HepG2 (cell line): Measurements from ENCODE around the gene TRAK1. TPM values are rescaled to one million over a fixed set of nuclear protein-coding genes. Genes with fewer than 3 reads are reported as not detected.

Experiments used
- ADNP ChIP-seq: sonication (generic); formaldehyde crosslinking; IDR thresholded peaks from 2 replicates; pipeline ENCODE4 v1.4.0; 2020; ENCODE audit warnings: missing genetic modification reagents
- FOXA3 ChIP-seq: IDR thresholded peaks from 2 replicates; pipeline ENCODE4 v1.6.1; 2016; ENCODE audit warnings: missing genetic modification reagents, missing compliant biosample characterization
- GATAD2A ChIP-seq: IDR thresholded peaks from 2 replicates; pipeline ENCODE4 v1.6.1; 2016
- HDAC6 ChIP-seq: fragments of 200-600 bp; sonication (generic); IDR thresholded peaks from 2 replicates; pipeline ENCODE4 v1.7.0; 2017; ENCODE audit warnings: mild to moderate bottlenecking, antibody characterized with exemption, low read length, low read depth
- MAF1 ChIP-seq: sonication (generic); formaldehyde crosslinking; IDR thresholded peaks from 2 replicates; pipeline ENCODE4 v1.5.0; 2020; ENCODE audit warnings: missing genetic modification reagents, borderline replicate concordance
- MBD4 ChIP-seq: IDR thresholded peaks from 2 replicates; pipeline ENCODE4 v1.6.1; 2012; ENCODE audit warnings: low read length, inconsistent platforms, borderline replicate concordance
- NBN ChIP-seq: fragments of 450-650 bp; conservative IDR thresholded peaks from 2 replicates; pipeline ENCODE4 v1.6.1; 2017
- NFYC ChIP-seq: IDR thresholded peaks from 2 replicates; pipeline ENCODE4 v1.6.1; 2016; ENCODE audit warnings: missing genetic modification reagents, missing compliant biosample characterization
- POLR2AphosphoS5 ChIP-seq: IDR thresholded peaks from 2 replicates; pipeline ENCODE4 v1.6.1; 2012; ENCODE audit warnings: low read depth, low read length
- RCOR2 ChIP-seq: IDR thresholded peaks from 2 replicates; pipeline ENCODE4 v1.6.1; 2016; ENCODE audit warnings: missing biosample characterization, missing genetic modification reagents
- SMYD3 ChIP-seq: sonication (generic); formaldehyde crosslinking; IDR thresholded peaks from 2 replicates; pipeline ENCODE4 v1.8.1; 2023; ENCODE audit warnings: mild to moderate bottlenecking, missing genetic modification reagents
- U2AF2 ChIP-seq: fragments of 200-400 bp; formaldehyde crosslinking; IDR thresholded peaks from 2 replicates; pipeline ENCODE4 v1.6.1; 2017; ENCODE audit warnings: low read depth, mild to moderate bottlenecking, low read length
- ZNF34 ChIP-seq: sonication (generic); formaldehyde crosslinking; IDR thresholded peaks from 2 replicates; pipeline ENCODE4 v1.4.0; 2020; ENCODE audit warnings: mild to moderate bottlenecking, missing genetic modification reagents, borderline replicate concordance
- ZNF354B ChIP-seq: sonication (generic); formaldehyde crosslinking; IDR thresholded peaks from 2 replicates; pipeline ENCODE4 v1.8.0; 2022; ENCODE audit warnings: mild to moderate bottlenecking, missing genetic modification reagents
- ZNF546 ChIP-seq: sonication (generic); formaldehyde crosslinking; conservative IDR thresholded peaks from 2 replicates; pipeline ENCODE4 v1.8.1; 2023; ENCODE audit warnings: mild to moderate bottlenecking, missing genetic modification reagents
- ZNF570 ChIP-seq: sonication (generic); formaldehyde crosslinking; IDR thresholded peaks from 2 replicates; pipeline ENCODE4 v1.4.0; 2020; ENCODE audit warnings: mild to moderate bottlenecking, missing genetic modification reagents, borderline replicate concordance
- ZNF768 ChIP-seq: sonication (generic); formaldehyde crosslinking; IDR thresholded peaks from 2 replicates; pipeline ENCODE4 v1.4.0; 2020; ENCODE audit warnings: missing genetic modification reagents
- ZNF773 ChIP-seq: sonication (generic); formaldehyde crosslinking; IDR thresholded peaks from 2 replicates; pipeline ENCODE4 v1.4.0; 2020; ENCODE audit warnings: missing genetic modification reagents, borderline replicate concordance
- polyA plus RNA-seq, 8 experiments: library from polyadenylated mRNA; depleted of rRNA in 3 of 8; stranded (reverse) in 7 of 8; unstranded in 1 of 8; fragments of >200 nt; fragmentation: Illumina TruSeq in 4 of 8; extraction: Trizol in 4 of 8; gene quantifications; 2 replicates each; pipeline versions ENCODE4 v1.2.1 to v1.2.3, GENCODE V29; 2011 to 2016; ENCODE audit warnings: low read depth in 4 of 8, missing spikeins in 1 of 8, mixed read lengths in 1 of 8; ENCODE audit not compliant: insufficient read depth in 1 of 8
- total RNA-seq, 5 experiments: library from RNA; depleted of rRNA; stranded (reverse); fragments of >200 nt; fragmentation: Illumina TruSeq; extraction: Trizol; gene quantifications; 2 replicates each; pipeline ENCODE4 v1.2.3, GENCODE V29; 2016; ENCODE audit warnings: low read depth in 1 of 5
- TF ChIP-seq, protein P1 (sequence below): IDR thresholded peaks from 2 replicates; pipeline ENCODE4 v1.4.0; 2020; ENCODE audit warnings: mild to moderate bottlenecking, missing genetic modification reagents
- TF ChIP-seq, protein P2 (sequence below): sonication (generic); formaldehyde crosslinking; IDR thresholded peaks from 2 replicates; pipeline ENCODE4 v1.4.0; 2020; ENCODE audit warnings: mild to moderate bottlenecking, missing genetic modification reagents
- TF ChIP-seq, protein P3 (sequence below): sonication (generic); formaldehyde crosslinking; IDR thresholded peaks from 2 replicates; pipeline ENCODE4 v1.4.0; 2020; ENCODE audit warnings: missing genetic modification reagents, borderline replicate concordance

TRAK1 gene
- total and polyA plus RNA-seq, 2 of the 13 experiments (the other 11 are each of a cell fraction or from before 2014, with no cell fraction given), result 20.5 to 46.6 TPM

DNA sequence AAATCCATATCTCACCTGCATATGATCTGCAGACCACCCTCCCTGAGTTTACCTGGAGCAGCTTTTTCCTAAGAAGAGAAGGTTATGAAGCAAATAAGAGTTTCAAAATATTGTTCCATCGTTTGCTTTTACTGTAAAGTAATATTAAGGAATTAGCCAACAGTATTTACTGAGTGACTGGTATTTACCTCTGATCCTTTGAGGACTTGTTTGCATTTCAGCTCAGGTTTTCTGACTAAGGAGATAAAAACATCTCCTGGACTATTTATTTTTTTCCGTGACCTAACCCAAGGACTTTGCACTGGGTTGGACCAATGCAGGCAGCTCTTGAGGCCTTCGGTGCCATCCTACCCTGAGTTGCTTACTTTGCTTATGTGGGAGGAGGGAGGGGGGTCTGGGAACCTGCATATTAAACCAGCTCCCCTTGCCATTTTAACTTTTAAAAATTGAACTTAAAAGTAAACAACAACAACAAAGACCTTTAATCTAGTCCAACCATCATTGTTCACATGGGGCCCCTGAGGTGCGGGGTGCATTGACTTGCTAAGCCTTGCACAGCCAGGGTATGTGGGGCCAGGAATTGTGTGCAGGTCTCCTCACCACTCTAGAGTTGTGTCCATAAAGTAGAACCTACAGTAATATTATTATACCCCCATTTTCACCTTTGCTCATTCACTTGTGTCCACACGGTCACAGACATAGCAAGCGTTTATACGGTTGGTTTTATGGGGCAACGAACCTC, 39.3 kb downstream of the TRAK1 start (continued):
- TF ChIP-seq MBD4 (peak; percentile 97), MAF1 (no peak), GATAD2A (peak; percentile 98), SMYD3 (CRISPR knock-in tag) (0 out of 2 replicates have a peak, but pooled peaks have one; percentile 13), ZNF34 (CRISPR knock-in tag) (no peak), ZNF768 (CRISPR knock-in tag) (no peak), ZNF570 (CRISPR knock-in tag) (peak; percentile 66; the same call in 1 of the 2 replicates), POLR2AphosphoS5 (no peak), ZNF546 (CRISPR knock-in tag) (no peak), ADNP (no peak), RCOR2 (CRISPR knock-in tag) (peak; percentile 59; the same call in 1 of the 2 replicates), U2AF2 (no peak), ZNF773 (CRISPR knock-in tag) (no peak), FOXA3 (CRISPR knock-in tag) (peak; percentile 99), NFYC (CRISPR knock-in tag) (0 out of 2 replicates have a peak, but pooled peaks have one; percentile 20), ZNF354B (CRISPR knock-in tag) (no peak), NBN (no peak), HDAC6 (no peak)
- TF ChIP-seq, protein P1, sequence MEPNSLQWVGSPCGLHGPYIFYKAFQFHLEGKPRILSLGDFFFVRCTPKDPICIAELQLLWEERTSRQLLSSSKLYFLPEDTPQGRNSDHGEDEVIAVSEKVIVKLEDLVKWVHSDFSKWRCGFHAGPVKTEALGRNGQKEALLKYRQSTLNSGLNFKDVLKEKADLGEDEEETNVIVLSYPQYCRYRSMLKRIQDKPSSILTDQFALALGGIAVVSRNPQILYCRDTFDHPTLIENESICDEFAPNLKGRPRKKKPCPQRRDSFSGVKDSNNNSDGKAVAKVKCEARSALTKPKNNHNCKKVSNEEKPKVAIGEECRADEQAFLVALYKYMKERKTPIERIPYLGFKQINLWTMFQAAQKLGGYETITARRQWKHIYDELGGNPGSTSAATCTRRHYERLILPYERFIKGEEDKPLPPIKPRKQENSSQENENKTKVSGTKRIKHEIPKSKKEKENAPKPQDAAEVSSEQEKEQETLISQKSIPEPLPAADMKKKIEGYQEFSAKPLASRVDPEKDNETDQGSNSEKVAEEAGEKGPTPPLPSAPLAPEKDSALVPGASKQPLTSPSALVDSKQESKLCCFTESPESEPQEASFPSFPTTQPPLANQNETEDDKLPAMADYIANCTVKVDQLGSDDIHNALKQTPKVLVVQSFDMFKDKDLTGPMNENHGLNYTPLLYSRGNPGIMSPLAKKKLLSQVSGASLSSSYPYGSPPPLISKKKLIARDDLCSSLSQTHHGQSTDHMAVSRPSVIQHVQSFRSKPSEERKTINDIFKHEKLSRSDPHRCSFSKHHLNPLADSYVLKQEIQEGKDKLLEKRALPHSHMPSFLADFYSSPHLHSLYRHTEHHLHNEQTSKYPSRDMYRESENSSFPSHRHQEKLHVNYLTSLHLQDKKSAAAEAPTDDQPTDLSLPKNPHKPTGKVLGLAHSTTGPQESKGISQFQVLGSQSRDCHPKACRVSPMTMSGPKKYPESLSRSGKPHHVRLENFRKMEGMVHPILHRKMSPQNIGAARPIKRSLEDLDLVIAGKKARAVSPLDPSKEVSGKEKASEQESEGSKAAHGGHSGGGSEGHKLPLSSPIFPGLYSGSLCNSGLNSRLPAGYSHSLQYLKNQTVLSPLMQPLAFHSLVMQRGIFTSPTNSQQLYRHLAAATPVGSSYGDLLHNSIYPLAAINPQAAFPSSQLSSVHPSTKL (CRISPR knock-in tag), result peak; percentile 98
- TF ChIP-seq, protein P2, sequence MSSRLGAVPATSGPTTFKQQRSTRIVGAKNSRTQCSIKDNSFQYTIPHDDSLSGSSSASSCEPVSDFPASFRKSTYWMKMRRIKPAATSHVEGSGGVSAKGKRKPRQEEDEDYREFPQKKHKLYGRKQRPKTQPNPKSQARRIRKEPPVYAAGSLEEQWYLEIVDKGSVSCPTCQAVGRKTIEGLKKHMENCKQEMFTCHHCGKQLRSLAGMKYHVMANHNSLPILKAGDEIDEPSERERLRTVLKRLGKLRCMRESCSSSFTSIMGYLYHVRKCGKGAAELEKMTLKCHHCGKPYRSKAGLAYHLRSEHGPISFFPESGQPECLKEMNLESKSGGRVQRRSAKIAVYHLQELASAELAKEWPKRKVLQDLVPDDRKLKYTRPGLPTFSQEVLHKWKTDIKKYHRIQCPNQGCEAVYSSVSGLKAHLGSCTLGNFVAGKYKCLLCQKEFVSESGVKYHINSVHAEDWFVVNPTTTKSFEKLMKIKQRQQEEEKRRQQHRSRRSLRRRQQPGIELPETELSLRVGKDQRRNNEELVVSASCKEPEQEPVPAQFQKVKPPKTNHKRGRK (CRISPR knock-in tag), result no peak
- TF ChIP-seq, protein P3, sequence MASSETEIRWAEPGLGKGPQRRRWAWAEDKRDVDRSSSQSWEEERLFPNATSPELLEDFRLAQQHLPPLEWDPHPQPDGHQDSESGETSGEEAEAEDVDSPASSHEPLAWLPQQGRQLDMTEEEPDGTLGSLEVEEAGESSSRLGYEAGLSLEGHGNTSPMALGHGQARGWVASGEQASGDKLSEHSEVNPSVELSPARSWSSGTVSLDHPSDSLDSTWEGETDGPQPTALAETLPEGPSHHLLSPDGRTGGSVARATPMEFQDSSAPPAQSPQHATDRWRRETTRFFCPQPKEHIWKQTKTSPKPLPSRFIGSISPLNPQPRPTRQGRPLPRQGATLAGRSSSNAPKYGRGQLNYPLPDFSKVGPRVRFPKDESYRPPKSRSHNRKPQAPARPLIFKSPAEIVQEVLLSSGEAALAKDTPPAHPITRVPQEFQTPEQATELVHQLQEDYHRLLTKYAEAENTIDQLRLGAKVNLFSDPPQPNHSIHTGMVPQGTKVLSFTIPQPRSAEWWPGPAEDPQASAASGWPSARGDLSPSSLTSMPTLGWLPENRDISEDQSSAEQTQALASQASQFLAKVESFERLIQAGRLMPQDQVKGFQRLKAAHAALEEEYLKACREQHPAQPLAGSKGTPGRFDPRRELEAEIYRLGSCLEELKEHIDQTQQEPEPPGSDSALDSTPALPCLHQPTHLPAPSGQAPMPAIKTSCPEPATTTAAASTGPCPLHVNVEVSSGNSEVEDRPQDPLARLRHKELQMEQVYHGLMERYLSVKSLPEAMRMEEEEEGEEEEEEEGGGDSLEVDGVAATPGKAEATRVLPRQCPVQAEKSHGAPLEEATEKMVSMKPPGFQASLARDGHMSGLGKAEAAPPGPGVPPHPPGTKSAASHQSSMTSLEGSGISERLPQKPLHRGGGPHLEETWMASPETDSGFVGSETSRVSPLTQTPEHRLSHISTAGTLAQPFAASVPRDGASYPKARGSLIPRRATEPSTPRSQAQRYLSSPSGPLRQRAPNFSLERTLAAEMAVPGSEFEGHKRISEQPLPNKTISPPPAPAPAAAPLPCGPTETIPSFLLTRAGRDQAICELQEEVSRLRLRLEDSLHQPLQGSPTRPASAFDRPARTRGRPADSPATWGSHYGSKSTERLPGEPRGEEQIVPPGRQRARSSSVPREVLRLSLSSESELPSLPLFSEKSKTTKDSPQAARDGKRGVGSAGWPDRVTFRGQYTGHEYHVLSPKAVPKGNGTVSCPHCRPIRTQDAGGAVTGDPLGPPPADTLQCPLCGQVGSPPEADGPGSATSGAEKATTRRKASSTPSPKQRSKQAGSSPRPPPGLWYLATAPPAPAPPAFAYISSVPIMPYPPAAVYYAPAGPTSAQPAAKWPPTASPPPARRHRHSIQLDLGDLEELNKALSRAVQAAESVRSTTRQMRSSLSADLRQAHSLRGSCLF (CRISPR knock-in tag), result no peak
